Endodermal cell (in vitro differentiated cells): ENCODE results near the gene LIPT2. TPM values are rescaled to one million over a fixed set of nuclear protein-coding genes. Genes with fewer than 3 reads are reported as not detected.

ENCODE experiments used
- DNase-seq: peaks from one replicate; pipeline ENCODE4 v3.0.0-alpha.2; 2017
- H3K27ac ChIP-seq: 2 replicates; pipeline ENCODE4 v1.5.1; 2013; ENCODE audit warnings: mild to moderate bottlenecking, low read depth, low read length, moderate library complexity
- H3K27me3 ChIP-seq: 2 replicates; pipeline ENCODE4 v1.6.1; 2013; ENCODE audit warnings: mild to moderate bottlenecking, low read length, moderate library complexity; ENCODE audit not compliant: insufficient read depth, control insufficient read depth, poor library complexity, severe bottlenecking
- H3K36me3 ChIP-seq: 2 replicates; pipeline ENCODE4 v1.7.0; 2013; ENCODE audit warnings: mild to moderate bottlenecking, low read length, moderate library complexity; ENCODE audit not compliant: control insufficient read depth, insufficient read depth
- H3K4me1 ChIP-seq: one replicate; pipeline ENCODE4 v1.7.0; 2013; ENCODE audit warnings: low read length; ENCODE audit not compliant: control insufficient read depth, insufficient read depth
- H3K4me3 ChIP-seq: 2 replicates; pipeline ENCODE4 v1.5.1; 2013; ENCODE audit warnings: mild to moderate bottlenecking, low read length, moderate library complexity
- H3K9ac ChIP-seq: 2 replicates; pipeline ENCODE4 v1.6.1; 2013; ENCODE audit warnings: mild to moderate bottlenecking, low read length, moderate library complexity; ENCODE audit not compliant: poor library complexity, severe bottlenecking; ENCODE audit errors: extremely low read depth
- H3K9me3 ChIP-seq: 2 replicates; pipeline ENCODE4 v1.6.1; 2013; ENCODE audit warnings: mild to moderate bottlenecking, low read length, moderate library complexity; ENCODE audit not compliant: control insufficient read depth
- H3K27ac Mint-ChIP-seq: 2 replicates; pipeline ENCODE4 v1.8.0; 2020; ENCODE audit warnings: mixed read lengths
- H3K27me3 Mint-ChIP-seq: 2 replicates; pipeline ENCODE4 v1.8.0; 2021; ENCODE audit warnings: mild to moderate bottlenecking, mixed read lengths; ENCODE audit not compliant: insufficient read depth
- H3K36me3 Mint-ChIP-seq: 2 replicates; pipeline ENCODE4 v1.8.0; 2020; ENCODE audit warnings: low read depth, mixed read lengths
- H3K4me1 Mint-ChIP-seq: 2 replicates; pipeline ENCODE4 v1.8.0; 2020; ENCODE audit warnings: mixed read lengths
- H3K4me3 Mint-ChIP-seq: 2 replicates; pipeline ENCODE4 v1.8.0; 2020; ENCODE audit warnings: mild to moderate bottlenecking, moderate library complexity, mixed read lengths
- H3K9me3 Mint-ChIP-seq: 2 replicates; pipeline ENCODE4 v1.8.0; 2020; ENCODE audit warnings: mild to moderate bottlenecking, mixed read lengths
- WGBS, 2 experiments: methylation state at CpG; one replicate each; pipeline versions ENCODE4 v1.1.5 to v1.1.7; 2013; ENCODE audit warnings: missing lambda C conversion rate in 2 of 2, mixed read lengths in 1 of 2; ENCODE audit not compliant: insufficient coverage in 1 of 2, insufficient read length in 1 of 2; 5-methylcytosine and 5-hydroxymethylcytosine counted together
- long read RNA-seq, 4 experiments: library from polyadenylated mRNA in 2 of 4; library from RNA in 1 of 4; library from capped mRNA in 1 of 4; stranded (forward) in 3 of 4; unstranded in 1 of 4; transcript quantifications; one replicate each; pipeline ENCODE4 v2.0.0, GENCODE V29; 2020 to 2021; ENCODE audit warnings: inconsistent platforms in 1 of 4
- polyA plus RNA-seq, 2 experiments: library from polyadenylated mRNA; stranded (reverse); fragments of 50-300 nt; gene quantifications; one replicate each; pipeline ENCODE4 v1.2.3, GENCODE V29; 2013
- total RNA-seq, 2 donors: library from RNA; stranded (reverse); fragmentation: NEBNext Ultra II Directional in 1 of 2; extraction: Animal tissue kit (Norgen Biotek cat#: 25700) in 1 of 2; gene quantifications; 2 replicates in 1 of 2; 3 replicates in 1 of 2; pipeline ENCODE4 v1.2.1, GENCODE V29; 2021
- TF ChIP-seq, protein P1 (sequence below): fragments of 200-600 bp; sonication (generic); conservative IDR thresholded peaks from 2 replicates; pipeline ENCODE4 v1.5.0; 2021; ENCODE audit warnings: antibody characterized with exemption, mild to moderate bottlenecking

The LIPT2 gene
- total RNA-seq = 1 to 10 TPM; 6.7 to 9.4 TPM
- polyA plus RNA-seq (2013, experiment 1 of 2) = 5.6 TPM
- polyA plus RNA-seq (2013, experiment 2 of 2) = 4.8 TPM
- long read RNA-seq, experiment 1, partial matches to known transcripts = 0 of 4 reads
- long read RNA-seq, experiment 1, other reads (novel, unspliced or antisense) = 0 of 4 reads
- long read RNA-seq, experiment 2, transcript LIPT2-201 (2 exons, 1,018 nt) = major isoform, 24 of 30 reads
- long read RNA-seq, experiment 2, partial matches to known transcripts = 0 of 30 reads
- long read RNA-seq, experiment 2, other reads (novel, unspliced or antisense) = 6 of 30 reads
- long read RNA-seq, experiment 3, transcript LIPT2-201 (2 exons, 1,018 nt) = major isoform, 34 of 49 reads
- long read RNA-seq, experiment 3, partial matches to known transcripts = 0 of 49 reads
- long read RNA-seq, experiment 3, other reads (novel, unspliced or antisense) = 15 of 49 reads
- long read RNA-seq, experiment 4 = 0 reads

DNA sequence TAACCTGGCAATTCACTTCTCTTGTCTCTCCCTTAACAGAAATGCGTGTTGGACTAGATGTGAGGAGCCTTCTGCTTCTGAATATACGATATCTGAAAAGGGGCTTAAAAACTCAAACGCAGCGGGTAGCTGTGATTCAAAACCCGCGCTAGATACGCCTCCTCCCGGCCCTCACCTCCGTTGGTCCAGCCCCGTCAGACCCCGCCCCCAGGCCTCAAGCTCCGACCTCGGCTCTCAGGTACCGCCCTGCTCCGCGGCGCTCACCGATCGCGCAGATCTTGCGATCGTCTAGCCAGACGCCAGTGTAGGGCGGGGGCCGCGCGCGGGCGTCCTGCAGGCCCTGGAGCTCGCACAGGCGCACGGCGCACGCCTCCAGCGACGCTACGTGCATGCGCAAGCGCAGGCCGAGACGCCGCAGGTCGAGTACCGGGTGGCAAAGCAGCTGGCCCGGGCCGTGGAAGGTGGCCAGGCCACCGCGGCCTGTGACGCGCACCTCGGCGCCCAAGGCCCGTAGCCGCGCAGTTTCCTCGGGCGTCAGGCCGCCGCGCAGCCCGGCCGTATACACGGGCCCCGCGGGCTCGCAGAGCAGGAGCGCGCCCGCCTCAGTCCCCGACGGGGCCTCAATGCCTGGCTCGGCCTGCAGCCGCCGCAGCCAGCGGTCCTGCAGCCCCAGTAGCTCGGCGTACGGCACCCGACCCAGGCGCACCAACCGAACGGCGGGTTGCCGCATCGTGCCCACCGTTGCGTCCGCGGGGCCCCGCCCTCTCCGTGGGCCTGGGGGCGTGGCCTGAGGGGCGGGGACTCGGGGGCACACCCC, at the start of gene LIPT2:
TSS of gene LIPT2 (minus strand) at position 751 of the 817 bp plus-strand sequence. CDS start at position 730, 21 bp downstream.
- H3K9ac ChIP-seq = peak within 1 kb of the TSS; percentile 74

DNA sequence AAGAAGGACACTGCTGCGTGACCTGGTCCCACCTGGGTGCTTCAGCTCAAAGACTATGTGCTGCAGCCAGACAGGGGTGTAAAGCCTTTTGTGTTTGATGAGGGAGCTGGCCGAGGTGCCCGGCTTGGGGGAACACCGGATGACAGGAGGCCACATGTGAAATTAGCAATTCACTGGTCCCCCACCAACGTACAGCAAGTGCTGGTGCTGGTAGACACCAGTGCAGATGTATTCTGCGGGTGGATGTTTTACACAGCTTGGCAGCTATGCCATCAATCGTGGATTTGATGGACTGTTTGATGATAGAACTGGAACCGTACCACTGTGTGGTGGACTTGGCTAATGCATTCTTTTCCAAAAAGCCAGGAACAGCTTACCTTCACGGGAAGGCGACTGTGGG, 47.9 kb upstream of the LIPT2 start:
- Histone ChIP-seq H3K27ac (no peak overlapping the region), H3K9ac (no peak overlapping the region), H3K9me3 (peaks cover 58% of the 10 kb centered on the region), H3K4me3 (no peak overlapping the region), H3K27me3 (no peaks in the 10 kb centered on the region), H3K4me1 (no peaks in the 10 kb centered on the region), H3K36me3 (no peaks in the 10 kb centered on the region)
- H3K27ac Mint-ChIP-seq = no peak overlapping the region
- no peaks in the 10 kb centered on the region for H3K27me3 Mint-ChIP-seq
- no peak overlapping the region for H3K4me3 Mint-ChIP-seq
- DNase-seq = no peak
- H3K9me3 Mint-ChIP-seq = peaks cover 80% of the 10 kb centered on the region
- peaks cover 14% of the 10 kb centered on the region for H3K4me1 Mint-ChIP-seq
- H3K36me3 Mint-ChIP-seq = peaks cover 9% of the 10 kb centered on the region
- TF ChIP-seq, protein P1, sequence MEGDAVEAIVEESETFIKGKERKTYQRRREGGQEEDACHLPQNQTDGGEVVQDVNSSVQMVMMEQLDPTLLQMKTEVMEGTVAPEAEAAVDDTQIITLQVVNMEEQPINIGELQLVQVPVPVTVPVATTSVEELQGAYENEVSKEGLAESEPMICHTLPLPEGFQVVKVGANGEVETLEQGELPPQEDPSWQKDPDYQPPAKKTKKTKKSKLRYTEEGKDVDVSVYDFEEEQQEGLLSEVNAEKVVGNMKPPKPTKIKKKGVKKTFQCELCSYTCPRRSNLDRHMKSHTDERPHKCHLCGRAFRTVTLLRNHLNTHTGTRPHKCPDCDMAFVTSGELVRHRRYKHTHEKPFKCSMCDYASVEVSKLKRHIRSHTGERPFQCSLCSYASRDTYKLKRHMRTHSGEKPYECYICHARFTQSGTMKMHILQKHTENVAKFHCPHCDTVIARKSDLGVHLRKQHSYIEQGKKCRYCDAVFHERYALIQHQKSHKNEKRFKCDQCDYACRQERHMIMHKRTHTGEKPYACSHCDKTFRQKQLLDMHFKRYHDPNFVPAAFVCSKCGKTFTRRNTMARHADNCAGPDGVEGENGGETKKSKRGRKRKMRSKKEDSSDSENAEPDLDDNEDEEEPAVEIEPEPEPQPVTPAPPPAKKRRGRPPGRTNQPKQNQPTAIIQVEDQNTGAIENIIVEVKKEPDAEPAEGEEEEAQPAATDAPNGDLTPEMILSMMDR = no peak
- 93% methylated on average over 8 to 10 of the region's 10 CpGs for WGBS, 2 experiments

More for the DNA sequence above, at the start of gene LIPT2:
- peaks cover 28% of the 10 kb centered on the region for H3K9me3 Mint-ChIP-seq
- H3K4me1 ChIP-seq = no peaks in the 10 kb centered on the region
- H3K27ac ChIP-seq = peak within 1 kb of the TSS; percentile 96
- H3K4me1 Mint-ChIP-seq = peaks cover 10% of the 10 kb centered on the region
- peaks cover 13% of the 10 kb centered on the region for H3K9me3 ChIP-seq
- H3K4me3 Mint-ChIP-seq = peak within 1 kb of the TSS; percentile 63
- peak; percentile 99 for DNase-seq
- WGBS, 2 experiments = 0% methylated on average over 21 to 94 of the region's 94 CpGs
- H3K27me3 Mint-ChIP-seq = no peaks in the 10 kb centered on the region
- H3K27ac Mint-ChIP-seq = peak within 1 kb of the TSS; percentile 93
- H3K27me3 ChIP-seq = no peaks in the 10 kb centered on the region
- TF ChIP-seq, protein P1 = no peak
- H3K4me3 ChIP-seq = peak within 1 kb of the TSS; percentile 81
- H3K36me3 ChIP-seq = no peaks in the 10 kb centered on the region
- H3K36me3 Mint-ChIP-seq = peaks cover 26% of the 10 kb centered on the region

DNA sequence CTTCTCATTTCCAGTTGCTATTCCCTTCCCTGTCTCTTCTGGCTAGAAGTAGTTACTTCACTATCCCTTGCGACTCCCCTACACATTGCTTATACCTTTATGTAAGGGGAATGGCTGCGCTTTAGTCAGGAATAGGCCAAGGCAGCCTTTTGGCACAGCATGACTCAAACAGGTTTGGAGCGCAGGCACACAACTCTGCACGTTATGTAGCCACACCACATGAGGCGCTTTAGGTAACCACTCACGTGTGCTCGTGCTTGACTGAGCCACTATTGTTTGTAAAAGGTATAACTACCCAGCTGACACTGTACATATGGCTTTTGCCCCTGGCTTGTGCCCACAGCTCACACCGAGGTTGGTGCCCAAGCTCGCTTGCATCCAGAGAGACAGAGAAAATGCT, 46.7 kb upstream of the LIPT2 start:
- no peak for DNase-seq
- no peaks in the 10 kb centered on the region for H3K36me3 ChIP-seq
- H3K27ac Mint-ChIP-seq = no peak overlapping the region
- H3K9me3 ChIP-seq = peaks cover 58% of the 10 kb centered on the region
- TF ChIP-seq, protein P1 = no peak
- peaks cover 80% of the 10 kb centered on the region for H3K9me3 Mint-ChIP-seq
- no peaks in the 10 kb centered on the region for H3K27me3 Mint-ChIP-seq
- no peak overlapping the region for H3K4me3 Mint-ChIP-seq
- peaks cover 9% of the 10 kb centered on the region for H3K36me3 Mint-ChIP-seq
- no peaks in the 10 kb centered on the region for H3K27me3 ChIP-seq
- WGBS, 2 experiments = 84 to 93% methylated on average over 7 to 9 of the region's 9 CpGs
- H3K4me1 ChIP-seq = no peaks in the 10 kb centered on the region
- H3K4me3 ChIP-seq = no peak overlapping the region
- peaks cover 16% of the 10 kb centered on the region for H3K4me1 Mint-ChIP-seq
- no peak overlapping the region for H3K27ac ChIP-seq
- no peak overlapping the region for H3K9ac ChIP-seq
